H1 (cell line): ENCODE results near the gene BIVM. TPM values are rescaled to one million over a fixed set of nuclear protein-coding genes. Genes with fewer than 3 reads are reported as not detected.

Experiments
- ATF3 ChIP-seq: IDR thresholded peaks from 2 replicates; pipeline ENCODE4 v1.6.1; 2011; ENCODE audit warnings: low read depth, mild to moderate bottlenecking, low read length; ENCODE audit not compliant: insufficient read depth
- CHD2 ChIP-seq: IDR thresholded peaks from 2 replicates; pipeline ENCODE4 v1.6.1; 2012; ENCODE audit warnings: low read length, improper control_type of control experiment
- CREB1 ChIP-seq: IDR thresholded peaks from 2 replicates; pipeline ENCODE4 v1.6.1; 2012; ENCODE audit warnings: inconsistent platforms
- CTBP2 ChIP-seq: IDR thresholded peaks from 2 replicates; pipeline ENCODE4 v1.7.0; 2011; ENCODE audit warnings: borderline replicate concordance, mild to moderate bottlenecking, moderate library complexity, mixed read lengths, low read length; ENCODE audit not compliant: insufficient read depth, insufficient read length
- GABPA ChIP-seq: IDR thresholded peaks from 2 replicates; pipeline ENCODE4 v1.6.1; 2011; ENCODE audit warnings: mild to moderate bottlenecking, low read length, moderate library complexity, borderline replicate concordance; ENCODE audit not compliant: insufficient read depth
- HDAC2 ChIP-seq, 2 experiments: fragments of 300-600 bp in 1 of 2; sonication (generic) in 1 of 2; IDR thresholded peaks; 2 replicates each; pipeline ENCODE4 v1.6.1; 2011 to 2012; ENCODE audit warnings: low read depth in 2 of 2, low read length in 2 of 2, mild to moderate bottlenecking in 2 of 2, moderate library complexity in 2 of 2, borderline replicate concordance in 1 of 2, inconsistent platforms in 1 of 2
- JUND ChIP-seq: IDR thresholded peaks from 2 replicates; pipeline ENCODE4 v1.6.1; 2011; ENCODE audit warnings: mild to moderate bottlenecking, improper control_type of control experiment, low read length
- KDM4A ChIP-seq: IDR thresholded peaks from one replicate; pipeline ENCODE4 v1.7.1; 2012; ENCODE audit warnings: low read depth, mild to moderate bottlenecking, moderate library complexity, low read length, inconsistent platforms; ENCODE audit not compliant: severe bottlenecking
- MAFK ChIP-seq: IDR thresholded peaks from 2 replicates; pipeline ENCODE4 v1.6.1; 2012; ENCODE audit warnings: low read depth, mild to moderate bottlenecking, improper control_type of control experiment, low read length
- MAX ChIP-seq: IDR thresholded peaks from 2 replicates; pipeline ENCODE4 v1.6.1; 2012; ENCODE audit warnings: inconsistent platforms
- NRF1 ChIP-seq: IDR thresholded peaks from 2 replicates; pipeline ENCODE4 v1.6.1; 2011; ENCODE audit warnings: mild to moderate bottlenecking, low read depth, low read length, improper control_type of control experiment
- PHF8 ChIP-seq: fragments of 200-600 bp; sonication (generic); conservative IDR thresholded peaks from 2 replicates; pipeline ENCODE4 v1.7.1; 2012; ENCODE audit warnings: low read depth, mild to moderate bottlenecking, inconsistent platforms, low read length, moderate library complexity
- POLR2A ChIP-seq, 2 experiments: IDR thresholded peaks; 1 replicate in 1 of 2; 2 replicates in 1 of 2; pipeline ENCODE4 v1.6.1; 2011; ENCODE audit warnings: low read depth in 2 of 2, low read length in 2 of 2, mild to moderate bottlenecking in 2 of 2; ENCODE audit errors: control extremely low read depth in 1 of 2
- SAP30 ChIP-seq: fragments of 300-600 bp; sonication (generic); IDR thresholded peaks from 2 replicates; pipeline ENCODE4 v1.7.1; 2012; ENCODE audit warnings: low read length, moderate library complexity, mild to moderate bottlenecking, inconsistent platforms; ENCODE audit not compliant: insufficient read depth, insufficient replicate concordance
- SIN3A ChIP-seq, 2 experiments: IDR thresholded peaks in 1 of 2; conservative IDR thresholded peaks in 1 of 2; 2 replicates each; pipeline ENCODE4 v1.6.1; 2011 to 2012; ENCODE audit warnings: low read length in 2 of 2, improper control_type of control experiment in 1 of 2, low read depth in 1 of 2, mild to moderate bottlenecking in 1 of 2
- SIRT6 ChIP-seq: IDR thresholded peaks from one replicate; pipeline ENCODE4 v1.7.1; 2012; ENCODE audit warnings: low read length, inconsistent platforms
- SP1 ChIP-seq: IDR thresholded peaks from 2 replicates; pipeline ENCODE4 v1.6.1; 2011; ENCODE audit warnings: low read depth, low read length
- SP2 ChIP-seq: IDR thresholded peaks from 2 replicates; pipeline ENCODE4 v1.6.1; 2012; ENCODE audit warnings: mild to moderate bottlenecking, low read length, inconsistent platforms
- TAF1 ChIP-seq: IDR thresholded peaks from 2 replicates; pipeline ENCODE4 v1.6.1; 2011; ENCODE audit warnings: mild to moderate bottlenecking, low read depth, low read length
- USF2 ChIP-seq: IDR thresholded peaks from 2 replicates; pipeline ENCODE4 v1.6.1; 2011; ENCODE audit warnings: low read length, improper control_type of control experiment
- YY1 ChIP-seq: IDR thresholded peaks from 2 replicates; pipeline ENCODE4 v1.6.1; 2011; ENCODE audit warnings: low read depth, mild to moderate bottlenecking, low read length
- polyA plus RNA-seq, 7 experiments: library from polyadenylated mRNA; depleted of rRNA in 3 of 7; stranded (reverse) in 5 of 7; unstranded in 2 of 7; fragments of >200 nt in 5 of 7; fragments of 200-250 nt in 2 of 7; gene quantifications; 1 replicate in 5 of 7; 2 replicates in 1 of 7; 4 replicates in 1 of 7; pipeline versions ENCODE4 v1.2.1 to v1.2.3, GENCODE V29; 2011 to 2013; ENCODE audit warnings: missing spikeins in 2 of 7, mixed read lengths in 2 of 7
- total RNA-seq: library from RNA; stranded (reverse); fragmentation: NEBNext Ultra II Directional; extraction: Animal tissue kit (Norgen Biotek cat#: 25700); gene quantifications from 2 replicates; pipeline ENCODE4 v1.2.1, GENCODE V29; 2021

BIVM gene
- total and polyA plus RNA-seq, 2 of the 8 experiments (the other 6 are each of a cell fraction or from before 2014, with no cell fraction given), result 1.8 to 5.5 TPM

GRCh38 chr13:102798581-102799425 is at the start of gene BIVM, which contains the start of gene POGLUT2 (continued):
- TF ChIP-seq ATF3 (no peak), SP2 (no peak), SP1 (peak; percentile 99), SIN3A (conservative IDR thresholded peaks at IDR 0.05 in 1 of 2, IDR thresholded peaks at IDR 0.05 in 1 of 2; ENCODE audit: low read depth in 1 of 2, low read length in 2 of 2) (peak; percentile 50 to 94; a peak in 2 of 4 replicates), CHD2 (peak; percentile 85), CTBP2 (peak; percentile 95), PHF8 (peak; percentile 37), KDM4A (peak; percentile 96), GABPA (no peak), USF2 (peak; percentile 48; the same call in 1 of the 2 replicates), CREB1 (peak; percentile 88), JUND (no peak), MAX (peak; percentile 48; the same call in 1 of the 2 replicates), HDAC2 (IDR thresholded peaks at IDR 0.05; ENCODE audit: borderline replicate concordance in 1 of 2, low read depth in 2 of 2, low read length in 2 of 2) (0 out of 4 replicates have a peak, but pooled peaks of 1 of the 2 experiments have one; percentile 21), SIRT6 (no peak), SAP30 (peak; percentile 92), YY1 (no peak), POLR2A (IDR thresholded peaks at IDR 0.05; ENCODE audit: control extremely low read depth in 1 of 2, low read depth in 2 of 2, low read length in 2 of 2) (peak in 1 of 2 experiments; percentile 72; a peak in 2 of 3 replicates), TAF1 (peak; percentile 90), NRF1 (no peak), MAFK (no peak)
